Upper lobe of right lung (tissue), 1 donor: Measurements from ENCODE around the gene DNMBP. TPM values are rescaled to one million over a fixed set of nuclear protein-coding genes. Genes with fewer than 3 reads are reported as not detected.

Source experiments
- total RNA-seq: library from RNA; stranded (reverse); fragmentation: NEBNext Ultra II Directional; extraction: Animal tissue kit (Norgen Biotek cat#: 25700); gene quantifications from one replicate; pipeline ENCODE4 v1.2.1, GENCODE V29; 2021
- donor health status: DM: no; HTN: yes; CAD: no; lungs with severe emphysema.

DNMBP gene
- total RNA-seq, 1 donor from 2014 or later = 12.5 TPM

Other genes starting within 250 kb of the DNMBP start
- 1.1 TPM for gene ABCC2, start 227.3 kb downstream of the DNMBP start, total RNA-seq
- not detected for gene CPN1, start 71.9 kb upstream of the DNMBP start, total RNA-seq
- gene ERLIN1, start 176.1 kb upstream of the DNMBP start, total RNA-seq = 24.3 TPM
- gene CHUK, start 219.6 kb upstream of the DNMBP start, total RNA-seq = 21.1 TPM